GM19025 (cell line): ENCODE measurements around the gene RESF1.

ENCODE experiments used
- ATAC-seq: cut with Tn5 transposase; IDR thresholded peaks from one replicate; pipeline ENCODE4 v1.9.1; 2021; ENCODE audit warnings: mild to moderate bottlenecking, low read depth, moderate library complexity; ENCODE audit not compliant: unreplicated experiment

Gene RESF1

DNA sequence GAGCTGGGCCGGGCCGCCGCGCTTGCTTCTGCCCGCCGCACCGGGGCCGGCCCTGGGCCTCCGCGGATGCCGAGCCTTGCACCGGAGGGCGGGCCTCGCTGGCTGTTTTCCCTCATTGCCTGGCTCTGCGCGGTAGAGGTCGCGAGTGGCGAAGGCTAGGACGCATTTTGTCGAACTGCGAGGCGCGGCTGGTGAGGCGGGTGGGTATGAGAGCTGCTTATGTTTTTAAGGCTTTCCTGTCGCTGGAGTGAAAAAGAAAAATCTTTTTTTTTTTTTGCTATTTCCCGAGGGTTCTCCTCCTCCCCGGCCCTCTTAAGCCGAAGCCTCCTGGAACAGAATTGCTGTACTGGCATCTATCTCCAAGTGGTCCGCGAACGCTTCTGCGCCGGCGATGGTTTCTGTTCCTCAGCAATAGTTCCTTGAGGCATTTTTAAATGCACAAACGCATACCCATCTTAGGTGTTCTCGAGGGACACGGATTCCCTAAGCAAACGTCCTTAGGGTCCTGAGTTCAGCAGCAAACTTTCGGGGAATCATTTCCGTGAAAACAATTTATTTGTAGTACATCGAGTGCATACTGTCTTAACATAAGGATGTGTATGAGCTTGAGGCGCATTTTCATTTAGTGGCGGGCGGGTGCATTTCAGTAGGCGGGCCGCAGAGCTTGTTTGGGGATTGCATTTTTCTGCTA lies 631 bp downstream of the RESF1 start:
- ATAC-seq, result peak; percentile 38

DNA sequence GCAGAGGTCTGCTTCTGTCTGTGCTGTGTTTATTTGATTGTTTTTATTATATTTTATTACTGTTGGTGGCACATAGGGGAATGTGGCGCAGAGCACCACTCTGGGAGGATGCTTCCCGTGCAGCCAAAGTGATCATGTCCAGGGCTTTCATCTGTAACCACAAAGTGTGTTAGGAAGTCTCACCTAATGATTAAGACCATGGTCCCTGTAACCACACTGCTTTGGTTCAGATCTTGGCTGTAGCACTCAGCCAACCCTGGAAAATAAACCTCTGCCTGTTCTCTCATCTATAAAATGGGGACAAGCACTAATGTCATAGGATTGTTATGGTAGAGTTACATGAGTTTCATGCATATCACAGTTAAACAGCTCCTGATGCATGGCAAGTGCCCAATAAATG lies 1.9 kb downstream of the RESF1 start:
- ATAC-seq, result no peak

DNA sequence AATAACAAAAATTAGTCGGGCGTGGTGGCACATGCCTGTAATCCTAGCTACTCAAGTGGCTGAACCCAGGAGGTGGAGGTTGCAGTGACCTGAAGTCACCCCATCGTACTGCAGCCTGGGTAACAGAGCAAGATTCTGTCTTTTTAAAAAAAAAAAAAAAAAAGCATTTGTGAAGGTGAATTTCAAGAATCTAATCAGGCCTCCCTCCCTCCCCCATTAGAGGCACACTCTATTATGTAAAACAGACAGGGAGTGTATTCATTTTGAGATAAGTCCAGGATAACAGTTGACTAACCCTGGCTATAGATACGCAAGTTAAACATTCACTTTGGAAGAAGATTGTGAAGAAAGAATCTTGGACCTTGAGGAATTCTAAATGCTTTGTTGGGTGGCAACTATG lies 2.9 kb downstream of the RESF1 start:
- ATAC-seq, result no peak

GRCh38 chr12:31964280-31964679 lies 5.1 kb downstream of the RESF1 start:
- no peak for ATAC-seq

DNA sequence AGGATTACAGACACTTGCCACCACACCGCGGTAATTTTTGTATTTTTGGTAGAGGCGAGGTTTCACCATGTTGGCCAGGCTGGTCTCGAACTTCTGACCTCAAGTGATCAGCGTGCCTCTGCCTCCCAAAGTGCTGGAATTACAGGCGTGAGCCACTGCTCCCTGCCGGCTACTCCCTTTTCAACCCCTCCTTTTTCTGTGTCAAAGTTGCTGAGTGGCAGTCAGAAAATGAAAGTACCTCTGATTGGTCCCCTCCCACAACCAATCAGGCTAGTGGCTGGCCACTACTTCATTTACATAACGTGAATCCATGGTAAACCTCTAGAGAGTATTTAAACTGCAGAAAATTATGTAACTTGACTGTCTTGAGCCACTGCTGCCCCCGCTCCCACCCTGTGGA lies 5.9 kb downstream of the RESF1 start:
- ATAC-seq, result no peak

- no peak for ATAC-seq
Measured at GRCh38 chr12:31966558-31967205, 7.5 kb downstream of the RESF1 start.

GRCh38 chr12:31967539-31967938 lies 8.3 kb downstream of the RESF1 start:
- ATAC-seq, result no peak

- no peak for ATAC-seq
Measured at GRCh38 chr12:31970199-31970598, 11.0 kb downstream of the RESF1 start.

DNA sequence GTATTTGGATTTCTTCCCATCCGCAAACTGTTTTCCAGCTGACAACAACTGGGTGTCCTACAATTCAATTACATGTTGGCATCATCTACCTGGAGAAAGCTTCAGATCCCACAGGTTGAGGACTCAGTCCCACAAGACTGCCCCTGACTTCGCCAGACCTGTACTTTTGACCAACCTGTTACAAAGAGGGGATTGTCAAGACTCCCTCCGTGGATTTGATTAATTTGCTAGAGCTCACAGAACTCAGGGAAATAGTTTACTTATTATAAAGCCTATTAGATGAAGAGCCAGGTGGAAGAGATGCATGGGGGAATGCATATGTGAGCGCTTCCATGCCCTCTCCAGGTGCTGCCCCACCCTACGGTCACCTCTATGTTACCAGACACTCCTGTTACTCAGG lies 14.6 kb downstream of the RESF1 start:
- ATAC-seq, result no peak

GRCh38 chr12:31974673-31975072 lies 15.5 kb downstream of the RESF1 start:
- ATAC-seq, result no peak

GRCh38 chr12:31984806-31985591 lies 25.8 kb downstream of the RESF1 start:
- ATAC-seq, result no peak

GRCh38 chr12:31985832-31986231 lies 26.6 kb downstream of the RESF1 start:
- ATAC-seq, result no peak

- no peak for ATAC-seq
Measured at GRCh38 chr12:31989571-31990362, 30.6 kb downstream of the RESF1 start.

- no peak for ATAC-seq
Measured at GRCh38 chr12:31991146-31991545, 31.9 kb downstream of the RESF1 start.

- no peak for ATAC-seq
Measured at GRCh38 chr12:31991815-31992214, 32.6 kb downstream of the RESF1 start.

DNA sequence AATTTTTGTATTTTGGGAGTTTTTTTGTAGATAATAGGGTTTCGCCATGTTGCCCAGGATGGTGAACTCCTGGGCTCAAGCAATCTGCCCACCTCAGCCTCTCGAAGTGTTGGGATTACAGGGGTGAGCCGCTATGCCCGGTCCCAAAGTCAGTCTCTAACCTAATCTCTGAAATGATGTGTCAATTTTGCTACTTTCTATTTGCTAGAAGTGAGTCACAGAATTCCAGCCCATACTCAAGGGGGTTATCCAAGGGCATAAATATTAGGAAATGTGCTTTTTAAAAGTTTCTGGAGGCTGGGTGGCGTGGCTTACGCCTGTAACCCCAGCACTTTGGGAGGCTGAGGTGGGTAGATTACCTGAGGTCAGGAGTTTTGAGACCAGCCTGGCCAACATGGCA lies 40.5 kb downstream of the RESF1 start:
- no peak for ATAC-seq

DNA sequence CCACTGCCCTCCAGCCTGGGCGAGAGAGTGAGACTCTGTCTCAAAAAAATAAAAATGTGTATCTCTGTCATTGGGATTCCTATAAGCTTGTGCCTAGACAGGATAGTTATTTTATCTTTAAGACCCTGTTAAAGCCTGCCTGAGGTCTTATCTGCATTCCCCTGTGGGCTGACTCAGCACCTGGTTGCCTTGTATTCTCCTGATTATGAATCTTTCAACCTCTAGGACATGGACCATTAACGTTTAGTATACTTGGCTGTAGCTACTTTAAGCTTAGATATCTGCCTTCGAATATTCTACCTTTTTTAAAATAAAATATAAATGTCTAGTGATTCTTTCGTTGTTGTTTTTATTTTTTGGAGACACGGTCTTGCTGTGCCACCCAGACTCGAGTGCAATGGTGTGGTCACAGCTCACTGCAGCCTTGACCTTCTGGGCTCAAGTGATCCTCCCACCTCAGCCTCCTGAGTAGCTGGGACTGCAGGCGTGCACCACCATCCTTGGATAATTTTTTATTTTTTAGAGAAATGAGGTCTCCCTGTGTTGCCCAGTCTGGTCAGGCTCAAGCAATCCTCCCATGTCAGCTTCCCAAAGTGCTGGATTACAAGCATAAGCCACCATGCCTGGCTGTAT lies 41.3 kb downstream of the RESF1 start:
- ATAC-seq, result no peak

GRCh38 chr12:32002848-32003493 lies 43.8 kb downstream of the RESF1 start:
- ATAC-seq, result no peak

DNA sequence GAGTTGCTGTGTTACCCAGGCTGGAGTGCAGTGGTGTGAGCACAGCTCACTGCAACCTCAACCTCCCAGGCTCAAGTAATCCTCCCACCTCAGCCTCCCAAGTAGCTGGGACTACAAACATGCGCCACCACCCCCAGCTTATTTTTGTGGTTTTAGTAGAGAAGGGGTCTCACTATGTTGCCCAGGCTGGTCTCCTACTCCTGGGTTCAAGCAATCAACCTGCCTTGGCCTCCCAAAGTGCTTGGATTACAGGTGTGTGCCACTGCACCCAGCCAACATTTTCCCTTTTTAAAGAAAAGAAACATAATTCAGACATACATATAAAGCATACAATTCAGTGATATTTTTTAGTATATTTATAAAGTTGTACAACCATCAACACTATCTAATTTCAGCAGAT lies 44.4 kb downstream of the RESF1 start:
- no peak for ATAC-seq
